MM.1S (cell line): ENCODE results near the gene SLX9.

Source experiments
- CTCF ChIP-seq: fragments of 300-600 bp; sonication (generic); IDR thresholded peaks from 2 replicates; pipeline ENCODE4 v1.5.1; 2016; ENCODE audit warnings: antibody characterized with exemption, low read length, mixed read lengths
- EZH2 ChIP-seq: fragments of 300-600 bp; sonication (generic); optimal IDR thresholded peaks from 2 replicates; pipeline ENCODE3; 2017; ENCODE audit warnings: low read depth, mild to moderate bottlenecking, antibody characterized with exemption, low read length, mixed read lengths

- TF ChIP-seq CTCF (no peak), EZH2 (no peak)
Measured at GRCh38 chr21:44899768-44900558, 39.9 kb upstream of the SLX9 start.
